T-helper 9 cell (primary cell): Measurements from ENCODE around the gene FAM162B.
"Not testable (repeated sequence)": the region's sequence is repeated elsewhere in the genome, so short reads cannot be mapped to it uniquely, and the experiment has no call there.

ENCODE experiments used
- DNase-seq: peaks from one replicate; pipeline ENCODE4 v3.0.0-alpha.2; 2020

FAM162B gene

GRCh38 chr6:116714761-116715160, 50.8 kb downstream of the FAM162B start:
- DNase-seq, result no peak

- no peak for DNase-seq
These were observed 51.2 kb downstream of the FAM162B start for GRCh38 chr6:116714296-116714695.

- no peak for DNase-seq
These were observed 59.6 kb downstream of the FAM162B start for GRCh38 chr6:116705917-116706316.

GRCh38 chr6:116703888-116704287, 61.6 kb downstream of the FAM162B start:
- not testable (repeated sequence) for DNase-seq
